Thoracic aorta (tissue), 2 donors: ENCODE data around the gene ANAPC7. TPM values are rescaled to one million over a fixed set of nuclear protein-coding genes. Genes with fewer than 3 reads are reported as not detected.

Experiments used
- ATAC-seq: fragments of 150-250 bp; one replicate; pipeline ENCODE4 v1.8.0; 2017; ENCODE audit warnings: low read depth; ENCODE audit not compliant: insufficient number of reproducible peaks, low FRiP score
- DNase-seq: peaks from one replicate; pipeline ENCODE4 v3.0.0-alpha.2; 2020; ENCODE audit warnings: low spot score
- H3K27ac ChIP-seq, 2 donors: fragments of 200-600 bp; sonication (generic); 1 replicate in 1 of 2; 2 replicates in 1 of 2; pipeline ENCODE4 v1.5.1; 2016; ENCODE audit warnings: mild to moderate bottlenecking in 2 of 2, moderate library complexity in 2 of 2
- H3K27me3 ChIP-seq: fragments of 200-600 bp; sonication (generic); replicated peaks from 2 replicates; pipeline ENCODE4 v1.6.0; 2016; ENCODE audit warnings: mild to moderate bottlenecking; ENCODE audit not compliant: insufficient read depth
- H3K36me3 ChIP-seq: fragments of 200-600 bp; sonication (generic); one replicate; pipeline ENCODE4 v1.5.1; 2016
- H3K4me1 ChIP-seq, 2 donors: fragments of 200-600 bp; sonication (generic); 1 replicate in 1 of 2; 2 replicates in 1 of 2; pipeline versions ENCODE4 v1.5.1 to v1.6.0; 2016; ENCODE audit warnings: low read depth in 2 of 2, mild to moderate bottlenecking in 1 of 2; ENCODE audit not compliant: control insufficient read depth in 1 of 2
- H3K4me3 ChIP-seq: fragments of 200-600 bp; sonication (generic); 2 replicates; pipeline ENCODE4 v1.5.1; 2016; ENCODE audit warnings: mild to moderate bottlenecking
- H3K9me3 ChIP-seq: fragments of 200-600 bp; sonication (generic); 2 replicates; pipeline ENCODE4 v1.5.1; 2016
- total RNA-seq, 2 donors: library from RNA; depleted of rRNA; stranded (reverse); fragments of >200 nt; gene quantifications; one replicate each; pipeline versions ENCODE4 v1.1.0 to v1.2.3, GENCODE V29; 2016
- TF ChIP-seq, protein P1 (sequence below): fragments of 200-600 bp; sonication (generic); IDR thresholded peaks from one replicate; pipeline ENCODE4 v1.5.1; 2019; ENCODE audit warnings: antibody characterized with exemption

ANAPC7 gene
- total RNA-seq, 2 donors from 2014 or later: 41.0 to 66.9 TPM

GRCh38 chr12:110373025-110373424 lies 30.5 kb downstream of the ANAPC7 start:
- peak overlapping the region; percentile 73 to 85 for H3K27ac ChIP-seq
- TF ChIP-seq, protein P1, sequence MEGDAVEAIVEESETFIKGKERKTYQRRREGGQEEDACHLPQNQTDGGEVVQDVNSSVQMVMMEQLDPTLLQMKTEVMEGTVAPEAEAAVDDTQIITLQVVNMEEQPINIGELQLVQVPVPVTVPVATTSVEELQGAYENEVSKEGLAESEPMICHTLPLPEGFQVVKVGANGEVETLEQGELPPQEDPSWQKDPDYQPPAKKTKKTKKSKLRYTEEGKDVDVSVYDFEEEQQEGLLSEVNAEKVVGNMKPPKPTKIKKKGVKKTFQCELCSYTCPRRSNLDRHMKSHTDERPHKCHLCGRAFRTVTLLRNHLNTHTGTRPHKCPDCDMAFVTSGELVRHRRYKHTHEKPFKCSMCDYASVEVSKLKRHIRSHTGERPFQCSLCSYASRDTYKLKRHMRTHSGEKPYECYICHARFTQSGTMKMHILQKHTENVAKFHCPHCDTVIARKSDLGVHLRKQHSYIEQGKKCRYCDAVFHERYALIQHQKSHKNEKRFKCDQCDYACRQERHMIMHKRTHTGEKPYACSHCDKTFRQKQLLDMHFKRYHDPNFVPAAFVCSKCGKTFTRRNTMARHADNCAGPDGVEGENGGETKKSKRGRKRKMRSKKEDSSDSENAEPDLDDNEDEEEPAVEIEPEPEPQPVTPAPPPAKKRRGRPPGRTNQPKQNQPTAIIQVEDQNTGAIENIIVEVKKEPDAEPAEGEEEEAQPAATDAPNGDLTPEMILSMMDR: no peak
- DNase-seq: no peak
- peaks cover 18% of the 10 kb centered on the region for H3K36me3 ChIP-seq
- H3K9me3 ChIP-seq: no peaks in the 10 kb centered on the region
- no peak for ATAC-seq
- H3K27me3 ChIP-seq: no peaks in the 10 kb centered on the region
- H3K4me3 ChIP-seq: no peak overlapping the region
- H3K4me1 ChIP-seq: peaks cover 37 to 62% of the 10 kb centered on the region in 2 donors

DNA sequence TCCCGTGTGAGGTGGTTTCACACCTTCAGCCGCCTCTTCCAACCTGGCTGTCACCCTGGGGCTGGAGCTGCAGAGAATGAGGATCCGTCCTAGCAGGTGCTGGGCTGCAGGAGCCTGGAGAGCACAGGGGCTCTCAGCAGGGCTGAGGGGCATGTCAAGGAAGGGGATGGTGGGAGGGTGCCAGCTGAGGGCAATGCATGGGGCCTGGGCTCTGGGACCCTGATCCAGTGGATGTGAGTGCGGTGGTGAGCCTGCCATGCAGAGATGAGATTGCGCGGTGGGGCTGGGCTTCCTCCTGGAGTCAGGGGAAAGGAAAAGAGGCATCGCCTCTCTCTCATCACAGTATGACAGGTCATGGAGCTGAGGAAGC lies 31.5 kb downstream of the ANAPC7 start:
- Histone ChIP-seq H3K27me3 (no peaks in the 10 kb centered on the region), H3K36me3 (peaks cover 10% of the 10 kb centered on the region), H3K27ac (peak overlapping the region; percentile 73 to 85), H3K4me1 (peaks cover 46 to 70% of the 10 kb centered on the region in 2 donors), H3K9me3 (no peaks in the 10 kb centered on the region), H3K4me3 (no peak overlapping the region)
- no peak for DNase-seq
- TF ChIP-seq, protein P1: no peak
- no peak for ATAC-seq

DNA sequence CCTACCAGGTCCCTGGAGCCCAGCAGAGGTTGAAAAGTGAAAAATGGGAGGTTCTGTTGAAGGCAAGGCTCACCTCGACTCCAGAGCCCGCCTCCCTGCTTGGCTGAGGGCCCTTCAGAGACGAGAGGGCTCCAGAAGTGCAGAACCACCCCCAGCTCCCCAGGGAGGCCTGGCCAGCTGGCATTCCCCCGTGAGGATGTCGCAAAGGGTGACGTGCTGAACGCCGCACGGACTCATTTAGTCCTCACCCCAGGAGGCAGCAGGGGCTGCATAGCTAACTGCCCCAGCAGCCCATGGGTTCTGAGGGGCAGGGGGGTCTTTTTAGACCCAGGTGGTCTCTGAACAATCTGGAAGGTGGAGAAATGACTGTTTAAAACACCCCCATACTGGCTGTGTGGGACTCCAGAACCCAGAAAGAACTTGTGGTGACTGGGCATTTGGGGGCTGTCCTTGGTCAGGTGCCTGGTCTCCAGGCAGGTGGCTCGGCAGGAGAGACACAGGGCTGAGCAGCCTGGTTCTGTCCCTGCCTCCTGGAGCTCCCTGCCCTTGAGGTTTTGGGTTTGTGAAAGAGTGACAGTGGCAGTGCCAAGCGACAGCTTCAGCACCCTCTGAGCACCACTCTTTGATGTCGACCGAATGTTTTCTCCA lies 32.0 kb downstream of the ANAPC7 start:
- H3K27ac ChIP-seq: peak overlapping the region; percentile 73 to 85
- no peaks in the 10 kb centered on the region for H3K9me3 ChIP-seq
- TF ChIP-seq, protein P1: no peak
- H3K27me3 ChIP-seq: no peaks in the 10 kb centered on the region
- peaks cover 9% of the 10 kb centered on the region for H3K36me3 ChIP-seq
- DNase-seq (no peak), ATAC-seq (no peak)
- H3K4me3 ChIP-seq: no peak overlapping the region
- H3K4me1 ChIP-seq: peaks cover 46 to 75% of the 10 kb centered on the region in 2 donors

- DNase-seq (no peak), ATAC-seq (no peak)
- Histone ChIP-seq H3K9me3 (no peaks in the 10 kb centered on the region), H3K4me1 (peaks cover 46 to 82% of the 10 kb centered on the region in 2 donors), H3K36me3 (peaks cover 9% of the 10 kb centered on the region), H3K27ac (peak overlapping the region in 1 of 2 donors; percentile 85), H3K4me3 (no peak overlapping the region), H3K27me3 (no peaks in the 10 kb centered on the region)
- TF ChIP-seq, protein P1: no peak
Measured at GRCh38 chr12:110370732-110371231, 32.7 kb downstream of the ANAPC7 start.

DNA sequence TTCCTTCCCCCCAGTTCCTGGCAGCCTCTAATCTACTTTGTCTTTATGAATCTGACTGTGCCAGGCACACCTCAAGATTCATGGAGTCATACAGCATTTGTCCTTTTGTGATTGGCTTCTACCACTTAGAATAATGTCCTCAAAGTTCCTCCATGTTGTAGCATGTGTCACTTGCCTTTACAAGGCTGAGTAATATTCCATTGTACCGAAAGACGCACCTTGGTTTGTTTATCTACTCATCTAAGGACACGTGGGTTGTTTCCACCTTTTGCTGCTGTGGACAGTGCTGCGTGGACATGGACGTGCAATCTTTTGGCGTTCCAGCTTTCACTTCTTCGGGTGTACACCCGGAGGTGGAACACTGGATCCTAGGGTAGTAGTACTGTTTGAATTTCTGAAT lies 33.5 kb downstream of the ANAPC7 start:
- ATAC-seq (no peak), DNase-seq (no peak)
- Histone ChIP-seq H3K4me1 (peaks cover 46 to 89% of the 10 kb centered on the region in 2 donors), H3K27ac (peak overlapping the region in 1 of 2 donors; percentile 24), H3K4me3 (no peak overlapping the region), H3K36me3 (peaks cover 4% of the 10 kb centered on the region), H3K27me3 (no peaks in the 10 kb centered on the region), H3K9me3 (no peaks in the 10 kb centered on the region)
- TF ChIP-seq, protein P1: no peak
